ENCODE measurements around the gene MAPK1IP1L.

Gene MAPK1IP1L

GRCh38 chr14:55107766-55108554, 56.5 kb downstream of the MAPK1IP1L start:
- peak; percentile 96 for DNase-seq (ENCODE audit: extremely low read depth, low read depth)
- TF ChIP-seq CTCF (IDR thresholded peaks at IDR 0.05; ENCODE audit: low read depth, low read length): no peak

DNA sequence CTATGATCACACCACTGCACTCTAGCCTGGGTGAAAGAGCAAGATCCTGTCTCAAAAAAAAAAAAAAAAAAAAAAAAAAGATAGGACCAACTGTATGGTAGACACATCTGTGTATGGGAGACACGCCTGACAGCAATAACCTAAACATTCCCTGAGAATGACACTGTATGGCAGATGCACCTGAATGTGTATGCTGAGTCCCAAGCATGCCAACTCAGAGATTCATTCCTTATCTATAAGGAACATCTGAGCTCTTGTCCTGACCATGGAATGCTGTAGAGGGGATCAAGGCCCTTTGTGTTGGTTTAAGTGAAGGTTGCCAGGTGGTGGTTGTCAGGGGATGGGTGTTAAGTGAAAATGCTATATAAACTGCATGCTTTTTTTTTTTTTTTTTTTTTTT, 58.4 kb downstream of the MAPK1IP1L start:
- DNase-seq (ENCODE audit: extremely low read depth, low read depth): no peak
- TF ChIP-seq CTCF (IDR thresholded peaks at IDR 0.05; ENCODE audit: low read depth, low read length): no peak

DNA sequence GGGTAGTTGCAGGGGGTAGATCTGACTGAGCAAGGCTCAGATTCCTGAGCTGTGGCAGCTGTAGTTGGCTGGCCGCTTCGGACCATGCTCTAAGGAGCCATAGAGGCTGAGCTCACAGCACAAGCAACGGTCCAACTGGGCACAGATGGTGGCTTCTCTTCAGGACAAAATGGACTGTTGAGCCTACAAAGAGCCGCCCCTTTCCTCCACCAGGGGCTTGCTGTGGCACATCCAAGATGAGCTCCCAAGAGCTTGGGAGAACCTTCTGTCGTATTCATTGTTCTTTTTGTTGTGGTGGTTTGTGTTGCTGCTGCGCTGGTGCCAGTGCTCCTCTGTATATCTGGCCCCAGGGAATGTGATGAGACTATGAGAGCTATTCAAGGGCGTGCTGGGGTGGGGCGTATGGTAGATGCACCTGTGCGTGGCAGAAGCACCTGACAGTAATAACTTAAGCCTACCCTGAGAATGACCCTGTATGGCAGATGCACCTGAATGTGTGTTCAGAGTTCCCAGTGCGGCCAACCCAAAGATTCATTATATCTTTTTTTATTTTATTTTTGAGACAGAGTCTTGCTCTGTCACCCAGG, 59.8 kb downstream of the MAPK1IP1L start:
- no peak for DNase-seq (ENCODE audit: extremely low read depth, low read depth)
- no peak for TF ChIP-seq CTCF (IDR thresholded peaks at IDR 0.05; ENCODE audit: low read depth, low read length)

- no peak for DNase-seq (ENCODE audit: extremely low read depth, low read depth)
- TF ChIP-seq CTCF (IDR thresholded peaks at IDR 0.05; ENCODE audit: low read depth, low read length): no peak
Observed at GRCh38 chr14:55114720-55115119, 63.3 kb downstream of the MAPK1IP1L start.

DNA sequence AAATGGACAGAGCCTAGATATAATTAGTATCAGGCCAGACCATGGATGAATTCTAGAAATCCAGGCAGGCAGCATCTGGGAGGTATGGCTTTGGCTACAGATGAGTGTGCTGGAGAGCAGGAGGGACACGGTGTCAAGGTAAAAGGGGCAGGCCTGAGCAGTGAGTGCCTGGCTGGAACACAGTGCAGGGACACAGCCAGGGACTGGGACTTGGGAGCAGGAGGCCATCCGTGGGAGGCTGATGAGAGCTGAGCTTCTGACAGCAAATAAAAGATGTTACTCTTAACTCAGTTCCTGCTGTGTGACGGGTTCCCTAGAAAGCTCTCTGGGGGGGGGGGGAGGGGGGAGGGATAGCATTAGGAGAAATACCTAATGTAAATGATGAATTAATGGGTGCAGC, 64.0 kb downstream of the MAPK1IP1L start:
- DNase-seq (ENCODE audit: extremely low read depth, low read depth): no peak
- no peak for TF ChIP-seq CTCF (IDR thresholded peaks at IDR 0.05; ENCODE audit: low read depth, low read length)

DNA sequence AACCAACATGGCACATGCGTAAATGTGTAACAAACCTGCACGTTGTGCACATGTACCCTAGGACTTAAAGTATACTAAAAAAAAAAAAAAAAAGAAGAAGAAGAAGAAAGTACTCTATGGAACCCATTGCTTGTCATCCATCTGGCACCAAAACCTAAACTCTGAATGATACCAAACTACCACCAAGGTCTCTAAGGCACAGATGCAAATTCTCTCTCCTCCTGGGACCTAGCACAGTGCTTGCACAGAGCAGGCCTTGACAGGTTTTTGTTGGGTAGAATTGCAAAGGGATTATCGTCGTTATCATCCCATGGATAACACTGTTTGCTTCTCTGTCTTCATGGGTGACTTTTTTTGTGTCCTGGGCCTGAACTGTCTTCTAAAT, 64.4 kb downstream of the MAPK1IP1L start:
- DNase-seq (ENCODE audit: extremely low read depth, low read depth): no peak
- no peak for TF ChIP-seq CTCF (IDR thresholded peaks at IDR 0.05; ENCODE audit: low read depth, low read length)

DNA sequence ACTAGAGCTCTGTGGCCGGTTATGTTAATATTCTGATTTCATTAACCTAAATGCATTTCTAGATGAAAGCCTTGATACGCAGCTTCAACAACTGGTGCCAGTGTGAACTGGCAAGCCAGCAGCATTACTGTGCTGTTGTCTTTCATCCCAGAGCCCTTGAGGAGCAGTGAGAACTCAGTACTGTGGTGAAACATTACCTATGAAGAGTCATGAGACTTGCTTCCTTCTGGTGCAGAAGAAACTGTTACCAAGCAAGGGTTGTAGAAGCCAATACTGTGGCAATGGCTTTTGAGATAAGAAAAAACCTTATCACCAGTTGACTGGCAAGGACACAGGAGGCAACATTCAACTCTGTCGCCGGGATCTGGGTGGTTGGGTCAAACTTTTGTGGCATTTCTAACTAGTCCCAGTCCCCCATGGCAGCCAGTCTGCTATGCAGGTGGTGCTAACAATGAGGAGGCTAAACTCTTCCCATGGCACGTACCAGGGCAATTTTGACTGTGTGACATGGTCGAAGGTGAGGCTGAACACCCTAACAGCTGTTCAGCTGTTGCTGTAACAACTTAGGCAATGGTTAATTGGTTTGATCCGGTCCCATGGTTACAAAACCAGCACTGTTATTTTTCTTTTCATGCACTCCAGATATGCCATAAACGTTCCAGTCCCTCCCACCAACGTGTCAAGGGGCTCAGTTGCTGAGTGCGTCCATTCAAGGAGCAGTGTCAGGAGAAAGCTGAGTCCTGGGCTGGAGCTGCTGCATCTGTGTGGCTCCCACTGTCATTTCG, 65.0 kb downstream of the MAPK1IP1L start:
- no peak for DNase-seq (ENCODE audit: extremely low read depth, low read depth)
- TF ChIP-seq CTCF (IDR thresholded peaks at IDR 0.05; ENCODE audit: low read depth, low read length): no peak
